GM18873 (cell line): Measurements from ENCODE around the gene EML6.
A peak's percentile ranks its signal among the peaks of the same experiment; 100 is the strongest.
"Not testable (repeated sequence)": the region's sequence is repeated elsewhere in the genome, so short reads cannot be mapped to it uniquely, and the experiment has no call there.

Experiments
- ATAC-seq: cut with Tn5 transposase; IDR thresholded peaks from one replicate; pipeline ENCODE4 v1.9.1; 2021; ENCODE audit warnings: mild to moderate bottlenecking, moderate library complexity, moderate number of reproducible peaks; ENCODE audit not compliant: unreplicated experiment, low FRiP score

The EML6 gene

GRCh38 chr2:54839461-54840255 is 116.2 kb downstream of the EML6 start:
- no peak for ATAC-seq

- ATAC-seq = no peak
These were observed 117.4 kb downstream of the EML6 start for GRCh38 chr2:54840559-54841468.

GRCh38 chr2:54841500-54841899 is 118.0 kb downstream of the EML6 start:
- not testable (repeated sequence) for ATAC-seq

GRCh38 chr2:54845094-54845493 is 121.6 kb downstream of the EML6 start:
- ATAC-seq = no peak

GRCh38 chr2:54845514-54845913 is 122.1 kb downstream of the EML6 start:
- ATAC-seq = no peak

- ATAC-seq = no peak
These were observed 127.0 kb downstream of the EML6 start for GRCh38 chr2:54850171-54851122.

- ATAC-seq = no peak
These were observed 130.3 kb downstream of the EML6 start for GRCh38 chr2:54853616-54854310.

- ATAC-seq = no peak
These were observed 132.0 kb downstream of the EML6 start for GRCh38 chr2:54855434-54855833.

GRCh38 chr2:54858021-54858681 is 134.7 kb downstream of the EML6 start:
- no peak for ATAC-seq

- ATAC-seq = no peak
These were observed 136.0 kb downstream of the EML6 start for GRCh38 chr2:54859416-54859815.

GRCh38 chr2:54859997-54860701 is 136.7 kb downstream of the EML6 start:
- no peak for ATAC-seq

GRCh38 chr2:54862229-54862628 is 138.8 kb downstream of the EML6 start:
- ATAC-seq = no peak

- ATAC-seq = no peak
These were observed 139.3 kb downstream of the EML6 start for GRCh38 chr2:54862742-54863141.

GRCh38 chr2:54863660-54864059 is 140.2 kb downstream of the EML6 start:
- ATAC-seq = no peak

GRCh38 chr2:54864096-54864495 is 140.6 kb downstream of the EML6 start:
- no peak for ATAC-seq

GRCh38 chr2:54864727-54865126 is 141.3 kb downstream of the EML6 start:
- ATAC-seq = no peak

GRCh38 chr2:54866179-54866578 is 142.7 kb downstream of the EML6 start:
- no peak for ATAC-seq

GRCh38 chr2:54866868-54867267 is 143.4 kb downstream of the EML6 start:
- peak; percentile 73 for ATAC-seq

- ATAC-seq = peak; percentile 33
These were observed 144.0 kb downstream of the EML6 start for GRCh38 chr2:54867457-54867856.
